OCI-M2 (cell line): ENCODE data around the gene SMU1.

ENCODE experiments used
- DNase-seq: peaks from one replicate; lab custom pipeline; 2025; ENCODE audit not compliant: unreplicated experiment; lab: John Stamatoyannopoulos, UW

SMU1 gene

DNA sequence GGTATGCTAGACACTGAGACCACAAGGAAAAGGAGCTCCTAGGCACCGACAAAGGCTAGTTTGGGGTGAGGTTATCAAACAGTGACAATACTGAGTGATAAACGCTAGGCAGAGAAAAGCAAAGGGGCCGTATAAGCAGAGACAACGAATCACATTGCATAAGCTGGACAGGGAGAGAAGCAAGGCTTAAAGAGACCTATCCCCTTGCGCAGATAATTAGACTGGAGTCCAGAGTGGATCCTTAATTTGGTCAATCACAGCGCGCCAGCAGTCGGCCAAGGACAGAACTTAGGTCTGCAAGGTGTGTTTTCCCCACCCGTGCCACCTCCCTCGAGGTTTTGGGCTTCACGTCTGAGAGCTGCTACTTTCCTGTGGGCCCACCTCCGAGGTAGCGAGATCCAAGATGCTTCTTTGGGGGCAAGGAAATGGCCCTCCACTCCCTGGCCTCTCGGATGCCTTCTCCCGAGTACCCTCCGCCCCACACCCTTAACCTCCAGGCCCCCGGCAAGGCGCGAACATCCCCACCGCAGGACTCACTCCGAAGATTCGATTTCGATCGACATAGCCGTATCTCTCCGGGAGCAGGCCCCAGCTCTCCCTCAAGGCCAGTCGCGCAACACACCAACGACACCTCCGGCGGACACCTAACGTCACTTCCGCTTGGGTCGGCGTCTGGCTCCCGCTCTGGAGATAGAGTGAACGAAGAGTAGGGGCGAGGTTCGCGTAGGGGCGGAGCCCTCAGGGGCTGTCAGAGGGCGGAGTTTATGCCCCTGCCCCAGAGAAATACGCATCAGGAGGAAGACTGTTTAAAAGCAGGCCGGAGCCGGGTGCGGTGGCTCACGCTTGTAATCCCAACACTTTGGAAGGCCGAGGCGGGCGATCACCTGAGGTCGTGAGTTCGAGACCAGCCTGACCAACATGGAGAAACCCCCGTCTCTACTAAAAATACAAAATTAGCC lies at the start of gene SMU1:
Gene SMU1 (minus strand): TSS at position 629 of the 959 bp plus-strand sequence. CDS start 66 bp downstream, at position 563.
- peak; percentile 61 for DNase-seq

DNA sequence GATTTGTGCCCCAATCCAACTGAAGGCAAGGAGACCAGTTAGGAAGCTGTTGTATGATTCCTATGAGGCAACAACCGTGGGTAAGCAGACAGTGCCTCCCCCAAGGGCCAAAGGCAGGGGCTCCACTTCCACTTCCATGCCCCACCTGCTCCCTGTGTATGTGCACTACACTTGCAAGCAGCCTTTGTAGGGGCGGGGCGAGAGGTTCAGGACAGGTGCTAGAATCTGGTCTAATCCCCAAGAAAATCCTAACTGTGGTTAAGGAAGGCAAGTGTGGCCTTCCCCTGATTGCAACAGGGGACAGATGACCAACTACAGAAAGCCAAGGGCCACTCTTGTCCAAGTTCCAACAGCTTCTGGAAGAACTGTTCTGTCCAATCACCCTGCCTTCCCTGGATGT lies 49.0 kb upstream of the SMU1 start:
- no peak for DNase-seq

DNA sequence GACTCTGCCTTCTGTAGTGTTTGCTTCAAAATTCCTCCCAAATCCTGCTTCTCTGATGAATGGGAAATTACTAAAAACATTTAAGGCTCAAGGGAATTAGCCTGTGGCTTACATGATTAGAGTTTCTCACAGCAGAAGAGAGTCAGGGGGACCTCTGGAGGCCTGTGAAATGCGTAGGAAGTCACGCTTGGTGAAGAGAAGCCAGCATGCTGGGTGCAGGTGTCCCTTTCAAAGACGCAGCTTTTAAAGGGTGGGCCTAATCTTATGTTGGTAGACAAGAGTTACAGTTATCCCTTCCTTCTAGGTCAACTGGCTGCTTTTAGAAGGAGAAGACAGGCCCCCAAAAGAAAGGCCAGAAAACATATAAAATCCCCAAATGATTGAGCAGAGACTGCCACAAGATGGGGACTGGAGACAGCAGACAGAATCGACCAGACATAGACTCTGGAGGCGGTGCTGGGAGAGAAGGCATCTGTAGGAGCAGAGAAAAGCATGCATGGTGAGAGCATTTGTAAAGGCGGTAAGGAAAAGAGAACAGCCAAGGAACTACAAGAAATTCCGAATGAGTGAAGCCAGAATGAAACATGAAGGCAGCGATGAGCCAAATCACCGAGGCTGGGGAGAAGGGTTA lies 48.4 kb upstream of the SMU1 start:
- DNase-seq, result no peak

DNA sequence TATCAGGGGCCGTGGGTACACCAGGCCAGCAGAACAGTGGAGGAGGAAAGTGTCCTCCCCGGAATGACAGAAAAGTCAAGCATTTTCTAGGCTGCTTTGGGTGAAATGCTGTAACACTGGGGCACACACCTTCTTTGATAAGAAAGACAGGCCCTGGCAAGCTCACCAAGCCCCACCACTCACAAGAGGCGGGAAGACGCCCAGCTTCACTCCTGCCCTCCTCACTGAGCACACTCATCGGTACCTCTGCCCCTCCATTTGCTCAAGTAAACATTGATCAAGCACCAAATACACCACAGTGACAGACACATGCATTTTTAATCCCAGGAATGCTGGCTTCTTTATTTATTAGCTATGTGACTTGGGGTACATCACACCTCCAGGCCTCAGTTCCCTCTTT lies 47.6 kb upstream of the SMU1 start:
- no peak for DNase-seq

DNA sequence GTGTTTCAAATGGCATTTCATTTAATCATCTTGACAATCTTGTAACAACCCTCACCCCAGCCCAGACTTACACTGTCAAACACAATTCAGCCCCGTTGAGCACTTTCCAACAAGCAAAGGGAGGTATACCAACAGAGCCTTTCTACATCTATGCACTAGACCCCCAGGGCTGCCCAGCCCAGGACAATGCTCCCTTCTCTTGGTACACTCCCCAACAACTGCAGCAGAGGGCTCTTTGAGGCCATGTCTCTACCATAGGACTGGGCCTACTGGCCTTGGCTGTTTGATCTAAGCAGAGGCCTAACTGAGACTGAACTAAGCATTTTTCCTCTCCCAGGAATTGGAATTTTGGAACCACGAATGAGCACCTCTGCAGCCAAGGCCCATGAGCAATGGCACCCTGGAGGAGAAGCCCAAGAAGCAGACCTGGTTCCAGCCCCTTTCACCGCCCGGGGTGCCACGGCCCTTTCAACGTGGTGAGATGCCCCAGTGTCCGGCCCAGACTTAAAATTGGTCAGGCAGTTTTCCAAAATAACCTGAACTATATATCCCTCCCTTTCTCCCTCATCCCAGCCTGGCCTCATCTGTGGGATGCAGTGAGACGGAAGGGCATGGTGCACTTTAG lies 47.0 kb upstream of the SMU1 start:
- DNase-seq, result no peak

DNA sequence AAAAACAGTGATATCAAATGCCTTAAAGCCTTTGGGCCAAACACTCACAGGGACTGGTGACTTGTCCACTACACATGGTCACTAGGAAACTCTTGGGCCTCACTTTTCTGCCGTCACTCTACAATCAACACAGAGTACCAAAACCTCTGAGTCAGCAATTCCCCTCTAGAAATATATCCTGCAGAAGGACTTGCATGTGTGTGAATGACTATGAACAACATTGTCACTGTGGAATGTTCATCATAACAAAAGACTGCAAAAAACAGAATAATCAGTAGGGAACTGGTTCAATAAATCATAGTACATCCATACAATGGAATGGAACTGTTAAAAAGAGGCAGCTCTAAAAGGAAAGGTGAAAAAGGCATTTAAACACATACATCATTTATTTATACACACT lies 44.1 kb upstream of the SMU1 start:
- DNase-seq, result no peak

DNA sequence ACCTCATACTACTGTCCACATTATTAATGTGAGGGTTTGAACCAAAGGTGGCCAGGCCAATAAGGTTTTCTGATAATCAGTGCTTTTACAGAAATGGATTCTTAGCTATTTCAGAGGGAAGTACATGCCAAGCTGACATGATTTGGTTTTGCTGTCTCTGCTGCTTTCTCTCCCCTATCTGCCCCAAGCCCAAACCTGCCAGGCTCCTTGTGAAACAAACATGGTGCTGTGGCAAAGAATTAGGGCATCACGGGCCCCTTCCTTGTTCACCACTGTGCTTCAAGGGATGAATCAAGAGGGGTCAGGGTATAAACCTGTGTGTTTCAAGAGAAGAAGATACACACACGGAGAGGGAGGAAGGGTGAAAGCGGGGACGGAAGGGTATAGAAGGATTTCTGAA lies 41.3 kb upstream of the SMU1 start:
- no peak for DNase-seq

DNA sequence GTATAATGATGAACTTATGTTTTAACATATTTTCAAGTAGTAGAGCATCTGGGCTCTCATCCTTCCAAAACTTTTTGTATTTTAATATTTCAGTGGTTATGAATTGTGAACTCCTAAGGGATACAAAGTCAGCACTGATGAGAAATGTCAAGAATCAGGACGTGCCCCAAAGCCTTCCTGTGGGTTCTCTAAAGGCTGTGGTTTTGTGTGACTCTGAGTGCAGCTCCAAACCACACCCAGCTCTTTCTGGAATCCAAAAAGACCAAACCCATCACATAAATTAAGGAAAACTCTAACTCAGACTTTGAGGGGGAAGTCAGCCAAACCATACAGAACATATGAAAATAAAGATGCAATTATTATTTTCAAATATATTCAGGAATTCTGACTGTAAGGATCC lies 40.8 kb upstream of the SMU1 start:
- no peak for DNase-seq

DNA sequence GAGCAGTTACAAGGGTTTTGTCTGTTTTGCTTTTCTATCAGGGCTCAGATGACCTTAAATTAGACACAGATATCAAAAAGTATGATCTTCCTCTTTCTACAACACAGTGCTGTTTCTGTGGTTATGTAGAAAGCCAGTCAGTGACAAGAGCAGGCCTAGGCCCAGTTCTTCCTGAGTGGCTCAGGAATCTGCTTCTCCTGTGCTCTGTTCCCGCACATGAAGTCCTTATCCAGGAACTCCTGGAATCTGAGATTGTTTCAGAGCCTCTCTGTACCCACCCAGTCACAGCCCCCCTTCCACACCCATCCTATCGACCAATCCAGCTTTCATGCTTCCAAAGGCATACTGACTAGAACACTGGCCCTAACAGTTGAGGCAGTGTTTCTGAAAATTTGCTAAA lies 40.4 kb upstream of the SMU1 start:
- no peak for DNase-seq

DNA sequence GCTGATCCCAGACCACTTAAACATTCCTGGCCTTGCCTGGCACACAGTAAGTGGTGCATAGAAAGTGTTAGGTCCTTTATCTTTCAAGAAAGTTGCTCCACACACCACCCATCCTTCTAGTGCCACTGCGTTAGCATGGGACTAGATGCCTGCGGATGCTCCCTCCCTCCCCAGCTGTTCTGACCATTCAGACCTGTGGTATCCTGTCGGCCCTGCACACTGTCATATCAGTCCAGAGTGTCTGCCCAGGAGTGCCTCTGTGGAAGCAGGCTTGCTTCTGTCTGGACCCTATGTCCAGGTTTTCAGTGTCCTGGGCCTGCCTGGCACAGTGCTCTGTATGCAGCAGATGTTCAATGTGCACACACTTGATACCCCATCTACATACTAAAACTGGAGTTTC lies 38.3 kb upstream of the SMU1 start:
- DNase-seq, result no peak

DNA sequence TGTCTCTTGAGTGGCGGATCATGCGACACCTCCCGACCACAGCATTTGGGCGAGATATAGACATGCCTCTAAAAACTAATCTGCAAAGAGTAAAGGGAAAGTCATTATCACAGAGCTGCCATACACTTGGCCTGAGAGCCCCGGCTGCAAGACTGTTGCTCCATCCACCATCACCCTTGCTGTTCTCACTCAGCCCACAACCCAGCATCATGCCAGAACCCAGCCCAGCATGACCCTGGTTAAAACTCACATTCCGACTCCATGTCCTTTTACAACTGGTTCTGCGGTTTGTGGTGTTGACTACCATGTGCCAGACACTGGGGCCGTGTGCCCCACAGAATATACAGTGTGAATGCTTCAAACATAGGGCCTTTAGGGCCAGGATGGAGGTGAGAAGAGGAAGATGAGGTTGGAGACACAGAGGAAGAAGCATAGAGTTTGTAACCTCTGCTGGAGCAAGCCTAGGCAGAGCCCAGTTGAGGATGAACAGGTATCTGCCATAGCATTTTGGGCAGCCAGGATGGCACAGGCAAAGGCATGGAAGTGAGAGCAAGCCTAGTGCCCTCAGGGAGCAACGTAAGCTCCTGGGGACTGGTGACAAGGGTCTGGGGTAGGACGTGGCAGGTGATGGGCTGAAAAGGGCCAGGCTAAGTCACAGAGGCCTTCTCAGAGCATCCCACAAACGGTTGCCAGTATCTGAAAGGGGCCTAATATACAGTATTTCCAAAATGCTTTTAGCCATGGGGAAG lies 37.5 kb upstream of the SMU1 start:
- DNase-seq, result no peak

DNA sequence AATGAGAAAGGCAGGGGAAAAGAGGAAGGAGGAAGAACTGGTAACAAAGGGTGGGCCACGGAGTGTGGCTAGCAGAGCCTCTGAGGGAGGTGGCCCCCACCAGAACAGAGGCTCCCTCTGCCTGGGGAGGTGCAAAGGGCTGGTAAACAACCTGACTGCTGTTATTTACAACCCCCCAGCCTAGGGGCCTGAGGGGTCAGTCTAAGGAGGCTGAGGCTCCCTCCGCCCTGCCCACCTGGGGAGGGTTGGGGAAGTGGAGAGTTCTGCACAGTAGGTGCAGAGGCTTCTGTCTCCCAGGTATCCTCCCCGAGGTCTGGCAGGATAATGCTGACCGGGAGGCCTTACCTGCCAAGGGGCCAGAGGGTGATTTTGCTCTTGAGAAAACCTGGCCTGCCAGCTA lies 35.6 kb upstream of the SMU1 start:
- DNase-seq, result no peak

DNA sequence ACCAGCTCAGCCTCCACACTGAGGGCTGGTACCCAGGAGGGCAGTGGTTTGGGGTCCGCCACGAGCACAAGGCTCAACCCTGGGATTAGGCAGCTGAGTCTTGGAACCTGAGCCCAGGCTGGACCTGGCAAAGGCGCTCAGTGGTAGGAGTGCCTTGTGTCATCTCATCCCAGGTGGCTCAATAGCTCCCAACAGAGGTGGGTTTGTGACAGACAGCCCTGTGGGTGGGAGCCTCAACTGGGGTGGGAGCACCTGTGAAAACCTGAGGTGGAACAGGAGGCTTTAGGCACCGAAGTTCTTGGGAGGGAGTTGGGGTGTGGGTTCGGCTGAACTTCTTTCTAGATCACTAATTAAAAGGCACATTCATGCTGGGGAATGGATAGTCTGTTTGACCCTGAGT lies 35.2 kb upstream of the SMU1 start:
- no peak for DNase-seq

DNA sequence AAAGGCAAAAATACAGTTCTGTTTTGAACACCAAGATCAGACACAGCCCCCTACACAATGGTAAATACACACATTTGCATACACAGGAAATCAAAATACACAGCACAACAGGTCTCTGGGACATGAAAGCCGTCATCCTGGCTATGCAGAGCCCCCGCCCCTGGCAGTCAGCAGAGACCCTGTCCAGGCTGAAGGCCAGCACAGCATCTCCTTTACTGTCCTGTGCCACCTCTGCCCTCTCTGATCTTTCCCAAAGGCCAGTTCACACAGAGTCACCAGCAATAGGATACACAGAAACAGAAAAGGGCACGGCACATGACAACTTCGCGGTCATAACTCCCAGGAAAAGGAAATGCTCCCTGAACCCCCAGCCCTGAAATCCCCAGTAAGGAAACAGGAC lies 34.2 kb upstream of the SMU1 start:
- DNase-seq, result no peak

DNA sequence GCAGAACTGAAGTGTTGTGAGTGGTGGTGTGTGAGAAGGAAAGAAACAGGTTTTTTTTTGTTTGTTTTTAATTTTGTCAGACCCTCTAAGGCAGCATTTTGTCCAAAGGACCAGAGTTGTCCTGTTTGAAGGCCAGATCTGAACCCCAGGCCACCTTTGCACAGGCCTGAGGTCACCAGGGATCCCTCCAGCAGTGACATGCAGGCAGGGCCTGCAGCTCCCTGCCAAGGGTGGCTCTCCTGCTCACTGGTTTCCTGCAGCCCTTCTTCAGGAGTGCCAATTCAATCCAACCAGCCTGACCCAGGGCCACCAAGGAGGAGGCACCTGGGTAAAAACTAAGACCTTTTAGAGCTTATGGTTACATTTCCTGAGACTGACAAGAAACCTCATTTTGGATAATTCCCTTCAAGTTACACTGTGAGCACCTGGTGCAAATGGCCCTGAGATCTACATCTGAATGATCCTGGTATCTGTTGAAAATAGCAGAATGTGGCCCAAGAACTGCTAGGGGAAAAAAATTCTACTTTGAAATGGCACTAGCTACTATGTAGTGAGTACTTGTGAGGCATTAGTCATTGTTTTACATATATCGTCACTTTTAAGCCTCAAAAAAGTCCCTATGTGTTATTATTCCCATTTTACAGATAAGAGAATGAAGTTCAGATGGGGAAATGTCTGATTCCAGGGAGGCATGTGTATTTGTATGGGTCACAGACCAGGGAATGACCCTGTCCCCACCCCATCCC lies 33.5 kb upstream of the SMU1 start:
- DNase-seq, result no peak

DNA sequence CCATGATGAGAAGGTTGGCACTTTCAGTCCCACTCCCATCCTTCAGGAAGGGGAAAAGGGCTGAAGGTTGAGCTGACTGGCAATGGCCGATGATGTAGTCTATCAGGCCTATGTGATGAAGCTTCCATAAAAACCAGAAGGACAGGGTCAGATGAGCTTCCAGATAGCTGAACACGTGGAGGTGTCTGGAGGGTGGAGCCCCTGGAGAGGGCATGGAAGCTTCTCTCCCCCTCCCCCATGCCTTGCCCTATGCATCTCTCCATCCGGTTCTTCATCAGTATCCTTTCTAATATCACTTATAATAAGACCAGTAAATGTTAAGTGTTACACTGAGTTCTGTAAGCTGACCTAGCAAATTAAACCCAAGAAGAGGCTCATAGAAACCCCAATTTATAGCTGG lies 32.6 kb upstream of the SMU1 start:
- DNase-seq, result no peak

DNA sequence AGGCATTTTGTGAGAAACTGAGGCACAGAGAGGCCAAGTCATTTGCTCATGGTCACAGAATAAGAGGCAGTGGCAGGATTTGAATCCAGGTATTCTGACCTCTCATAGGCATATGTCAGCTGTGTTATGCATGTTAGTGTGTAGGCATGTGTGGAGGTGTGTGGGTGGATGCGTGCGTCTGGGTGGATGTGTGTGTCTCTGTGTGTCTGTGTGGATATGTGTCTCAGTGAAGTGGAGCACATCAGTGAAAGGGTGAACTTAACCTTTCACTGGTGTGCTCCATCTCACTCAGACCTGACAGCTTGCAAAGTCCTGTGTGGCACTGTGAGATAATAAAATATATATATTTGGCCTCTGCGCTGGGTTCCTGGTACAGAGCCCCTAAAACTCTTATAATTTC lies 32.0 kb upstream of the SMU1 start:
- DNase-seq, result no peak

DNA sequence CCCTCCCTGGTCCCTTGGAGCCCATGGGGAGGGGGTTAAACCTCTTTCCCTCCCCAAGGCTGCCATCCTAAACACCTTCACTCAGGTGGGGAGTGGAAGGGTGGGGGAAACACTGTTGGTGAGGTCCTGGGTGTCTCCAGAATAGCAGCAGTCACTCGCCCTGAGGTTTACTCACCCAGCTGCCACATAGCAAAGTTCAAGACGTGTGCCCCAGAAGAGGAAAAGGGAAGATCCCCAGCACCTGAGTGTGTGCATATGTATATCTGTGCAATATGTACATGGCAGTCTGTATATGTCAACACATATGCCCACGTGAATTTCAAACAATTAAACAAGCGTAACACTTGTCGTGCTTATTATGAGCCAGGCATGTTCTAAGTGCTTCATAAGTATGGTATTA lies 31.3 kb upstream of the SMU1 start:
- DNase-seq, result no peak

DNA sequence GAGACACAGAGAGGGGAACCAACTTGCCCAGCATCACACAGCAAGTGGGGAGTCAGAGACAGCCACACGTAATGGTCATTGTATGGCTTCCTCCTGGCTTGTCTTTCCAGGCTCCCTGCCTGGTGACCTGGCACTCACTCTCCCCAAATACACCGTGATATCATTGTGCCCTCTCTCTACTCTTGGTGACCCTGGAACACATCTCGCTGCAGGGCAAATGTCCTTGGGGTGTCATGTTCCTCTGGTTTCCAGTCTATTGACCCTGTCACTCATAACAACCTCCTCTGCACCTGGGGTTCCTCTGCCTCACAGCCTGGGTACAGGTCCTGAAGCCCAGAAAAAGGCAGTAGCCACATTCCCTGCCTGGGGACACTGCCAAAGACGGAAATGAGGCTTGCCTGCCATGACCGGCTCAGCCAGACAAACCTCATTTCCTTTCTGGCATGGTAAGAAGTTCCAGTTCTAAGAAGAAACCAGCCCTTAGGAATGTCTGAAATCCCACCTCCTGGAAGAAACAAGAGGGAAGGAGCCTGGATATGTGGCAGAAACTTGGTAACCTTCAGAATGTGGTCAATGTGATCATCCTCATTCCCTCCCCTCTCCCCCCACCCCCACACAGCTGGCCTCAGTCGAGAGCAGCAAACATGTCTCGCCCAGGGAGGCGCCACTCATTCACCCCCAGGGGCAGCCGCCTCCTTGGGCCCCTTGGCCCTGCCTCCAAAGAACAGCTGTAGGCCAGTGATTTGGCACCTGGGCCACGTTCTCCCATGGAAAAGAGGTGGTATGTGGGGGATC lies 30.6 kb upstream of the SMU1 start:
- DNase-seq, result no peak

DNA sequence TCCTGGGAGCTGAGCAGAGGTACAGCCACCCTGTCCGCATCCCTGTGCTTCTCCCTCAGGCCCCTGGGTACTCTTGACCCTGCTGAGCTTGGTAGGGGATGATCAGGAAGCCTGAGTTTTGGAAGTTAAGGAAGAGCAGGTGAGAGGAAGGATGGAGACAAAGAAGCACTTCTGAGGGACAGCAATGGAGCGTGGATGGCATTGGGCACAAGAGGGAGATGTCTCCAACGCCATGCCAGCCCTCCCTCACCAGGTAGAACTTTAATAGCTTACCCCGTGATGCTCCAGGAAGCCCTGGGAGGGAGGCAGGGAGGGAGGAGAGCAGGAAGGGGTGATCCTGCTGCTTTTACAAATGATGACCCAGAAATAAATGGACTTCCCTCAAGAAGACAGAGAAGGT lies 29.9 kb upstream of the SMU1 start:
- DNase-seq, result no peak
